ENCODE results near the gene MINK1. TPM values are rescaled to one million over a fixed set of nuclear protein-coding genes. Genes with fewer than 3 reads are reported as not detected.

MINK1 gene
- polyA plus RNA-seq, 3 donors = 59.4 to 70.7 (median 66.3) TPM

DNA sequence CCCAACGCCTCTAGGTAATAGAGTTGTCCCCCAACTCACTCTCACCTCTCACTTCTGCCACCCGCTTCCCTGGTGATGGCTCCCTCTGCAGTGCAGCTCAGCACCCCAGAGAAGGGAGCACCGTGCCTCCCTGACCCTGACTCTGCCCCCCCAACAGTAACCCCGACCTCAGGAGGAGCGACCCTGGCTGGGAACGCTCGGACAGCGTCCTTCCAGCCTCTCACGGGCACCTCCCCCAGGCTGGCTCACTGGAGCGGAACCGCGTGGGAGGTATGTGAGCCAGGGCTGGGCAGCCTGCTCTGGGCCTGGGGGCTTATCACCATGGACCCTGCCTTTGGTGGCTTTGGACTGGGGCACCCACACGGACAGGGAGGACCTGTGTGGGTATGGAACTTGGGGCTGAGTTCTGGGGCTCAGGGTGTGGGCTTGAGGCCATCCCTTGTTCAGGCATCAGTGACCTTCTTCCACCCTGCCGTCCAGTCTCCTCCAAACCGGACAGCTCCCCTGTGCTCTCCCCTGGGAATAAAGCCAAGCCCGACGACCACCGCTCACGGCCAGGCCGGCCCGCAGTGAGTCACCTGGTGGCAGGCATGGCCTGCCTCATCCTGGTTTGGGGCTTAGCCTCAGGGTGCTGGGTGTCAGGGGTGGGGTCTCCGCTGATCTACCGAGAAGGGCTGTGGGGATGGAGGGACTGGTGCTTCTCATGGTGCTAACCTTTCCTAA is 59.5 kb downstream of the MINK1 start:
- peak in 1 of 11 donors; percentile 56 for DNase-seq (ENCODE audit: extremely low read depth in 1 of 11, low read depth in 9 of 11, low spot score in 4 of 11)

DNA sequence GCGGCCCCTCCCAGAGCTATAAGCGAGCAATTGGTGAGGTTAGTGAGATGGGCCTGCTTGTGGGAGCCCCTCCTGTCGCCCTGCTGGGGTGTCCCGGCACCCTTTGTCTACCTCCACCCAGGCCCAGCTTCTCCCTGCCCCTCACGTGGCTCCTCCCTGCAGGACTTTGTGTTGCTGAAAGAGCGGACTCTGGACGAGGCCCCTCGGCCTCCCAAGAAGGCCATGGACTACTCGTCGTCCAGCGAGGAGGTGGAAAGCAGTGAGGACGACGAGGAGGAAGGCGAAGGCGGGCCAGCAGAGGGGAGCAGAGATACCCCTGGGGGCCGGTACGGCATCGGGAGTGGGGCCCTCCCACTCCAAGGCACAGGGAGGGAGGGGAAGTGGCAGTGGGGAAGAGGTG is 60.1 kb downstream of the MINK1 start:
- DNase-seq (ENCODE audit: extremely low read depth in 1 of 11, low read depth in 9 of 11, low spot score in 4 of 11) = no peak

DNA sequence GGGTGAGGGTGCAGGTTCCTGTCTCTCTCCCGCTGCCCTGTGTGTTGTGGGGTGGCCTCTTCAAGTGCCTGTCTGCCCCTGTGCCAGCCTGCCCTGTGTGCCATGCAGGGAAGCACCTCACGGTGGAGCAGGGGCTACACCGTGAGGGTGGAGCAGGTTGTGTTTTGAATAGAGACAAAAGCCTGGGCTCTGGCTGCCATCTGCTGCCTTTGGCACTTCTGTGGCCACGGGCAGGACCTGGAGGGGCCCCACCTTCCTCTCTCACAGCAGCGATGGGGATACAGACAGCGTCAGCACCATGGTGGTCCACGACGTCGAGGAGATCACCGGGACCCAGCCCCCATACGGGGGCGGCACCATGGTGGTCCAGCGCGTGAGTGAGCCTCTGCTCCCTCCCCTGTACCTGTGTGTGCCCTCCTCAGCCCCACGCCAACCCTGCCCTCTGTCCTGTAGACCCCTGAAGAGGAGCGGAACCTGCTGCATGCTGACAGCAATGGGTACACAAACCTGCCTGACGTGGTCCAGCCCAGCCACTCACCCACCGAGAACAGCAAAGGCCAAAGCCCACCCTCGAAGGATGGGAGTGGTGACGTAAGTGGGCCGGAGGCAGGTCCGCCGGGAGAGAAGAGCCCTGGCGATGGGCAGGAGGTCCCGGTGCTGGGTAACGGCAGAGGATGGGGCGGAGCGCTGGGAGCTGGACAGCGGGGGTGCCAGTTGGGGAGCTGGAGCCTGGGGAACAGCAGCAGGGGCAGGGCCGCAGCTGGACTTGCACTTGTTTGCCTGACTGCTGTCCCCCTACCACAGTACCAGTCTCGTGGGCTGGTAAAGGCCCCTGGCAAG is 60.8 kb downstream of the MINK1 start:
- DNase-seq (ENCODE audit: extremely low read depth in 1 of 11, low read depth in 9 of 11, low spot score in 4 of 11) = no peak

DNA sequence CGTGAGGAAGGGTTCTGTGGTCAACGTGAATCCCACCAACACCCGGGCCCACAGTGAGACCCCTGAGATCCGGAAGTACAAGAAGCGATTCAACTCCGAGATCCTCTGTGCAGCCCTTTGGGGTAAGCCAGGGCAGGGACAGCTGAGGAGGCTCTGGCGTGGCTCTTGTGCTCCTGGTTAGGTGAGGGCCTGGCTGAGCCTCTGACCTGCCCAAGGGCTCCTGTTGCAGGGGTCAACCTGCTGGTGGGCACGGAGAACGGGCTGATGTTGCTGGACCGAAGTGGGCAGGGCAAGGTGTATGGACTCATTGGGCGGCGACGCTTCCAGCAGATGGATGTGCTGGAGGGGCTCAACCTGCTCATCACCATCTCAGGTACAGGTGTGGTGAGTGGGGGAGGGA is 62.0 kb downstream of the MINK1 start:
- DNase-seq (ENCODE audit: extremely low read depth in 1 of 11, low read depth in 9 of 11, low spot score in 4 of 11) = no peak

DNA sequence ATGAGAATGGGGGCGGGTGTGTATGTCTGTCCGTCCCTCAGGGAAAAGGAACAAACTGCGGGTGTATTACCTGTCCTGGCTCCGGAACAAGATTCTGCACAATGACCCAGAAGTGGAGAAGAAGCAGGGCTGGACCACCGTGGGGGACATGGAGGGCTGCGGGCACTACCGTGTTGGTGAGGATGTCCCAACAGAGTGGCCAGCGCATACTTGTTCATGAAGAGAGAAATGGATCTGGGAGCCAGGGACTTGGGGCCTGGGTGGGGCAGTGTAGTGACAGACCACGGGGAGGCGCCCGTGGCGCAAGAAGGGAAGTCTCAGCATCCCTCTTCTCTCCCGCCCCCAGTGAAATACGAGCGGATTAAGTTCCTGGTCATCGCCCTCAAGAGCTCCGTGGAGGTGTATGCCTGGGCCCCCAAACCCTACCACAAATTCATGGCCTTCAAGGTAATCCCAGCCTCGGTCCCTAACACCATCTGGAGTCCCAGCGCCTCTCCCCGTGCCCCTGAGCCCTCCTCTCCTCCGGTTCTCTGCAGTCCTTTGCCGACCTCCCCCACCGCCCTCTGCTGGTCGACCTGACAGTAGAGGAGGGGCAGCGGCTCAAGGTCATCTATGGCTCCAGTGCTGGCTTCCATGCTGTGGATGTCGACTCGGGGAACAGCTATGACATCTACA is 62.7 kb downstream of the MINK1 start:
- no peak for DNase-seq (ENCODE audit: extremely low read depth in 1 of 11, low read depth in 9 of 11, low spot score in 4 of 11)

DNA sequence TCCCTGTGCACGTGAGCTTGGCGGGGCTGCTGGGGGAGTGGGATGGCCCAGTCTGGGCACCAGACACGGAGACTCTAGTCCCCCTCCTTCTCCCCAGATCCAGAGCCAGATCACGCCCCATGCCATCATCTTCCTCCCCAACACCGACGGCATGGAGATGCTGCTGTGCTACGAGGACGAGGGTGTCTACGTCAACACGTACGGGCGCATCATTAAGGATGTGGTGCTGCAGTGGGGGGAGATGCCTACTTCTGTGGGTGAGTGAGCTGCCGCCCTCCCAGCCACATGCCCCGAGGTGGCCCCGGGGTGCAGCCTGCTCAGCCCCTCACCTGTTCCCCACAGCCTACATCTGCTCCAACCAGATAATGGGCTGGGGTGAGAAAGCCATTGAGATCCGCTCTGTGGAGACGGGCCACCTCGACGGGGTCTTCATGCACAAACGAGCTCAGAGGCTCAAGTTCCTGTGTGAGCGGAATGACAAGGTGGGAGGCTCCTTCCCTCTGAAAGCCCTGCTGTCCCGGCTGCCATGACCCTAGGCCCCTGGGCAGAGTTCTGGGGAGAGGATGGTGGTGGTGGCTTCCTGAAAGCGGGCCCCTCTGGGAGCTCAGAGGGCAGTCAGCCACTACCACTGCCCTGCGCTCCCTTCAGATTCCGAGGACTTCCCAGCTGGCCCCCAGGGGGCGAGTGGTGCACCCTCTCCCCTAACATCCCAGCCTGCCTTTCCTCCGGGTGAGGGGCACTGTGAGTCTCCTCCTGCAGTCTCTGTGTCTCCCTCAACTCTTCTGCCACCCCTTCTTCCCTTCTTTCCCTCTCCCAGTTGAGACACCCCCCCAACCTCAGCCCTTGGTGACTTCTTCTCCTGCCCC is 63.4 kb downstream of the MINK1 start:
- DNase-seq (ENCODE audit: extremely low read depth in 1 of 11, low read depth in 9 of 11, low spot score in 4 of 11) = no peak

DNA sequence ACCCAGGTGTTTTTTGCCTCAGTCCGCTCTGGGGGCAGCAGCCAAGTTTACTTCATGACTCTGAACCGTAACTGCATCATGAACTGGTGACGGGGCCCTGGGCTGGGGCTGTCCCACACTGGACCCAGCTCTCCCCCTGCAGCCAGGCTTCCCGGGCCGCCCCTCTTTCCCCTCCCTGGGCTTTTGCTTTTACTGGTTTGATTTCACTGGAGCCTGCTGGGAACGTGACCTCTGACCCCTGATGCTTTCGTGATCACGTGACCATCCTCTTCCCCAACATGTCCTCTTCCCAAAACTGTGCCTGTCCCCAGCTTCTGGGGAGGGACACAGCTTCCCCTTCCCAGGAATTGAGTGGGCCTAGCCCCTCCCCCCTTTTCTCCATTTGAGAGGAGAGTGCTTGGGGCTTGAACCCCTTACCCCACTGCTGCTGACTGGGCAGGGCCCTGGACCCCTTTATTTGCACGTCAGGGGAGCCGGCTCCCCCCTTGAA is 64.1 kb downstream of the MINK1 start:
- DNase-seq (ENCODE audit: extremely low read depth in 1 of 11, low read depth in 9 of 11, low spot score in 4 of 11) = no peak

DNA sequence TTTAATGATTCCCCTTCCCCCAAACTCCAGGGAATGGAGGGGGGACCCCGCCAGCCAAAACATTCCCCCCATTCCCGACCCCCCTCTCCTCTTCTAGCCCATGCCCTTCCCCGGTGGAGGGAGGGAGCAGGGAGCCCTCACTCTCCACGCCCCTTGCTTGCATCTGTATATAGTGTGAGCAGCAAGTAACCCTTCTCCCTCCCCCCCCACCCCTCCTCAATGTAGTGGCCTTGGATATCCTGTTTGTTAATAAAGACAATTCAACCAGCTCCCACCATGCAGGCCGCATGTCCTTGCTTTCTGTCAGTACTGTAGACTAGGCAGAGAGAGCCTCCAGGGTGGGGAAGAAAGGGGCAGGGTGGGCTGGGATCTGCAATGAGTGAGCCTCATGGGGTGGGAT is 64.6 kb downstream of the MINK1 start:
- no peak for DNase-seq (ENCODE audit: extremely low read depth in 1 of 11, low read depth in 9 of 11, low spot score in 4 of 11)

DNA sequence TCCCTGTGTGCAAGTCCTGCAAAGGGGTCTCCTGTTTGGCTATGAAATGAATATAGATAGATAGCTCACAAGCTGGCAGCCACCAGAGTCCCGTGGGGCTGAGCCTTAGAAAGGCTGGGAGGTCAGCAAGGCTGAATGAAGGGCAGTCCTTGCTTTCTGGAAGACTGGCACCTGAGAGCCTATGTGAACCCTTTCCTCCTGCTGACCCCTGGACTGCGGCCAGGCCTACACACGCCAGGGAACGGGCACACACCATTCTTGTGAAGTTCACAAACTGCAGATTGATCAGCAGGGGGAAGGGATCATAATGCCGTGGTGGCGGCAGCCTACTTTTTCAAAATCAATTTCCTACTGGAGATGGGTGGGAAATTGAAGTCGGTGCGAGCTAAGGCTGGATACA is 65.2 kb downstream of the MINK1 start:
- no peak for DNase-seq (ENCODE audit: extremely low read depth in 1 of 11, low read depth in 9 of 11, low spot score in 4 of 11)

DNA sequence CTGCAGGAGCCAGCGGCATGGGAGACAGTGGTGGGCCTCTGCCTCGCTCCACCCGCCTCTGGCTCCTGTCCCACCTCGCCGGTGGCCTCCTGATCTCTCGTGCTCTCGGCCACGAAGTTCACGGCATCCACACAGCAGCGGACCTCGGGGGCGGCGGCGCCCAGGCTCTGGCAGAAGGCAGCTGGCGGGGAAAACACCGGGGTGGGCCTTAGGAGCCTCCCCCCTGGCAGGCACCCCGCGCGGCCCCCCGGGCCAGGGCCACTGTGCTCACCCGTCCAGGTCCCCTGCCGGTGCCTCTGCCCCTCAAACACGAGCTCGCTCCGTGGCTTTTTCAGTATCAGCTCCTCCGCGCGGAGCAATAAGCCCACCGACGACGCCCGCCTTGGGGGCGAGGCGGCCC is 65.8 kb downstream of the MINK1 start:
- DNase-seq (ENCODE audit: extremely low read depth in 1 of 11, low read depth in 9 of 11, low spot score in 4 of 11) = no peak

DNA sequence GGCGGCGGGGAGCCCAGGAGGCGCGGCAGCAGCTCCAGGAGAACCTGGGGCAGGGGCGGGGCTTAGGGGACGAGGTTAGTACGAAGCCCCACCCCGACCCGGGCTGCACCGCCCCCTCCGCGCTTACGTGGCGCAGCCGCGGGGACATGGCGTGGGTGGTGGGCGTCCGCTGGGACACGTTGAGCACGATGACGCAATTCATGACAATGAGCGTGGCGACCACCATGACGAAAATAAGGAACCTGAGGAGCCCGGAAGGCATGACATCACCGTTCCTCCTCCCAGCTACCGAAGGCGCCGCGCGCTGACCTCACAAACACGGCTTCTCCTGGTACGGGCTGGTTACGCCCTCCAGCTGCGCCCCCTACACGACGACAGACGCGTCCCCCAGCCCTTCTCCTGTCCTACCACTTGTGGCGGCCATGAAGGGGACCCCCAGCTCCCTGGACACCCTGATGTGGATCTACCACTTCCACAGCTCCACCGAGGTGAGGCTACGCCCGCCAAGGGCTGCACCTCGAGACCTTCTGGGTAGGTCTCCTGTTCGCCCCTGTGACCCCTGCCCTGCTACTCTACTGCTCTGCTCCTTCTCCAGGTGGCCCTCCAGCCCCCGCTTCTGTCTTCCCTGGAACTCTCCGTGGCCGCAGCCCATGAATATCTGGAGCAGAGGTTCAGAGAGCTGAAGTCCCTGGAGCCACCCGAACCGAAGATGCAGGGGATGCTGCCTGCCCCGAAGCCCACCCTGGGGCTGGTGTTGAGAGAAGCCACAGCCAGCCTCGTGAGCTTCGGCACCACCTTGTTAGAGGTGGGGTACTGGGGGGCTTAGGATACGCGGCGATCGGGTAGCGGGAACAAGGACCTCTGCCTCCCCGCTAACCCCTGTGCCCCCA is 66.4 kb downstream of the MINK1 start, which contains the start of gene C17orf107:
TSS of gene C17orf107 (plus strand) at position 196 of the 890 bp plus-strand sequence. CDS start at position 423, 227 bp downstream.
- DNase-seq (ENCODE audit: extremely low read depth in 1 of 11, low read depth in 9 of 11, low spot score in 4 of 11) = peak in 7 of 11 donors; percentile 54 to 76 (median 68)

DNA sequence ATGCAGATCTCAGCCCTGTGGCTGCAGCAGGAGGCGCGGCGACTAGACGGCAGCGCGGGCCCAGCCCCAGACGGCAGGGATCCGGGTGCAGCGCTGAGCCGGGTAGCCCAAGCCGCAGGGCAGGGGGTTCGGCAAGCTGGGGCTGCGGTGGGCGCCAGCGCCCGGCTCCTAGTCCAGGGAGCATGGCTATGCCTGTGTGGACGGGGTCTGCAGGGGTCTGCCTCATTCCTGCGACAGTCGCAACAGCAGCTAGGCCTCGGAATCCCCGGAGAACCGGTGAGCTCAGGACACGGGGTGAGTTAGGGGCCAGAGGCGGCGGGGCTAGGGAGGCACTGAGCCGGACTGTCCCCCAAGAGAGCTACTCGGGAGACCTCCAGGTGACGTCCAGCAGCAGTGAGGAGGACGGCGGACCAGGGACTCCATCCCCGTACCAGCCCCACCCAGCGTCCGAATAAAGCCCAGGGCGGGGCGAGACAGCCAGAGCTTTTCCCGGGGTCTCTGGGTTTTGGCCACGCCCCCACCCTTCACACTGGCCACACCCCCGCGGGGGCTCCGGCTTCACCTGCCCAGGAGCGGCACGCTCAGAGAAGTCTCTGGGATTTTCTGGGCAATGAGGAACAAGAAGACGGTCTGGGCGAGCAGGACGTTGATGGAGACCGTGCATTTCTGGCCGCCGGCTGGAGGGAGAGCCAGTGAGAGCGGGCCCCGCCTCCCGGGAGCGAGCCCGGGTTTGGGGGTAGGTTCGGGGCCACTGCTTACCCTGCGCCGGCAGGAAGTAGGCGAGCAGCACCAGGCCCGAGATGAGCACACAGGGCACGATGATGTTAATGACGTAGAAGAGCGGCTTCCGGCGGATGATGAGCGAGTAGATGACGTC is 67.3 kb downstream of the MINK1 start:
- DNase-seq (ENCODE audit: extremely low read depth in 1 of 11, low read depth in 9 of 11, low spot score in 4 of 11) = no peak

DNA sequence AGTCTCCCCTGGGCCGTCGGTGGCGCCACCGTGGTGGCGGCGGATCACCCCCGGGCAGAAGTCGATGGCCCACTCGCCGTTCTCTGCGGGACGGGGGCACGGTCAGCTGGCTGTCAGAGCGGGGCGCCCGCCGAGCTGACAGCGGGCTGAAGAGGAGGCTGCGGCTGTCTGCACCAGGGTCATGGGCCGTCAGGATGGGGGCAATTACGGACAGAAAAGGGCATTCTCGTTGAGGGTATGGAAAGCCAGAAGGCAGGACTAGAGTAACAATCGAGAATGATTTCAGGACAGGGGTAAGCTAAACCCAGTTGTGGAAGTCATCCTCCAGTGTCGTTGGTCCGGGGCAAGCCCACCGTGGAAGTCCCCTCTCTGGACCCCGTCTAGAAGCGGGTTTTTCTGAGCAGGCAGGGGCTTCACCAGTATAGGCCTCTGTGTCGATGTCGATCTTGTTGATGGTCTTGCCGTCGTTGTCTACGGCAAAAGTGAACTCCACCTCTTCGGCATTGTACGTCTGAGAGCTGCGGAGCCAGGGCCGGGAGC is 68.0 kb downstream of the MINK1 start:
- DNase-seq (ENCODE audit: extremely low read depth in 1 of 11, low read depth in 9 of 11, low spot score in 4 of 11) = no peak

DNA sequence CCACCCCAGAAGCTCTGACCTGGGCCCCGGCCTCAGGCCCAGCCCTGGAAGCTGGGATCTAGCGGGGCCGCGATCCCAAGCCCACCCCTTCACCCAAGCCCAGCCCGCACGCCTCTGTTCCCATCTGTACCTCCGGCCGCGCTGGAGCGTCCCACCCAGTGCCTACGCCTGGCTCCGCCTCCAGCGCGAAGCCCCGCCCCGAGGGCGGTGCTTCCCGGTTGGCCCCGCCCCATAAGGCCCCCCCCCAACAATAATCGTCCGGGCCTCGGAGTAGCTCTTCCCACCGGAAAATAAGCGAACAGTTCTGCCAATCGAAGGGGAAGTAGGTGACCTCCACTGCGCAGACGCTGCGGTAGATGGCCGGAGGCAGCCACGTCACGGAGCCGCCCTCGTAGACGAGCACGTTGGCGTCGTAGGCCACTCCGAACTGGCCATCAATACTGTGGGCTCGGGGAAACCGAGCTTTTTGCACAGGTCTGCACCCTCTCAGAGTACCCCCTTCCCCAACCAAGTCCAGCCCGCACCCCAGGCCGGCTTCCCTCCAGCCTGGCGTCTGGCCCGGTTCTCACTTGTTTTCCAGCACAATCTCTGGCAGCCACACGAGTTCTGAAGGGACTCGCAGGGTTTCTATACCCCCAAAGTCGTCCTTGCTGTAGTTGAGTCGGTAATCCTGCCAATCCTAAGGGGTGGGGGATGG is 68.7 kb downstream of the MINK1 start:
- no peak for DNase-seq (ENCODE audit: extremely low read depth in 1 of 11, low read depth in 9 of 11, low spot score in 4 of 11)

DNA sequence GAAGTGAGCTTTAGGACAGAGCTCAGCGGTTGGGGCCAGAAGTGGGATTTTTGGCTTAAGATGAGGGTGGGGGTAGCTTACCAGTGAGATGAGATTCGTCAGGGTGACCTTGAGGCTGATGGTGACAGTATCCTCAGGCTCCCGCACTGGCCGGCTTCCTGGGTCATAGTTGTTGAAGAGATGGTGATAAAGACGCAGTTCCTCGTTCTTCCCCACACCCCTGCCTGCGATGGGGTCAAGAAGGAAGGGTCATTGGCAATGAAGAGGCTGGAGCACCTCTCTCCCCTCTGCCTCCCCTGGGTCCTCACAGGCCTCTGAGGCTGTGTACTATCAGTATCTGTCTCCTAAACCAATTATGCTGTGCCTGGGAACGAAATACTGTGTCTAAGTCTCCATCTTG is 69.4 kb downstream of the MINK1 start:
- no peak for DNase-seq (ENCODE audit: extremely low read depth in 1 of 11, low read depth in 9 of 11, low spot score in 4 of 11)

All from renal cortex interstitium (tissue), 11 donors.